Measurements from ENCODE around the gene HOXA9.

Gene HOXA9

DNA sequence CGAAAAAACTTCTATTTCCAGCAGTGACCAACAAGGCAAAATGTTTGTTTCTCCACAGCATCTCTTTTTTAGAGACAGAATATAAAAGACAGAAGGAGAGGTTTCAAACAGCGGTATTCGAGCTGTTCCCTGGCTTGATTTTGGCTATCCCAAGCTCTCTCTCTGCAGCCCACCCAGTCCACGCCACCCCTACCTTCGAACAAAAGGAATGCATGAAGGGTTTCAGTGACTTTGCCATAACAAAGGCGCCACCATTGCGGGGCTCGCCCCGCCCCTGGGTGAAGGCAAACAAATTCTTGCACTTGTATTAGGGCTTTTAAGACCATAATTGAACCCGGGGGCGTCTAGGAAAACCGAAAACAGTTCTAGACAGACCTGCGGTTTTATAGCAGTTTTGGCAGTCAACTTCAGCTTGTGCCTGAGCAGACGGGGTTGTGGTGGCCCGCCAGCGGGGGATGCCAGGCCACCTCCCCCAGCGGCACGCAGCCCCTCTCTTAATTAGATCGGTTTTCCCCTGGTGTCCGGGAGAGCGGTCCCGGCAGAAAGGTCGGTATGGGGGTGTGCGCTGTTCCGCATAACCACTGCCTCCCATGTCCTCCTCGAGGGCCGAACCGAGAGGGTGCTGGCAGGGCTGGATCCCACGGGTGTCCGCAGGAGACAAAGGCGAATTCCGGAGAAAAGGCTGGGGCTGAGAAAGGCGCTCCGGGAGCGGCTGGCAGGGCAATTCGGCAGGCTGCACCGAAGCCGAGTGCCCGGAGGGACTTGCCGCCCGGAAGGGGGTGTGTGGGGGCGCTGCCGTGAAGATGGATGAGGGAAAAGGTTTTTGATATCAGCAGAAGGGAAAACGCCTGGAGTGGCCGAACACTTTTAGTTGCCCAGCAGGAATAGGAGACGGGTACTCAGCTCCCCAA is 22.4 kb upstream of the HOXA9 start:
- no peak for DNase-seq

DNA sequence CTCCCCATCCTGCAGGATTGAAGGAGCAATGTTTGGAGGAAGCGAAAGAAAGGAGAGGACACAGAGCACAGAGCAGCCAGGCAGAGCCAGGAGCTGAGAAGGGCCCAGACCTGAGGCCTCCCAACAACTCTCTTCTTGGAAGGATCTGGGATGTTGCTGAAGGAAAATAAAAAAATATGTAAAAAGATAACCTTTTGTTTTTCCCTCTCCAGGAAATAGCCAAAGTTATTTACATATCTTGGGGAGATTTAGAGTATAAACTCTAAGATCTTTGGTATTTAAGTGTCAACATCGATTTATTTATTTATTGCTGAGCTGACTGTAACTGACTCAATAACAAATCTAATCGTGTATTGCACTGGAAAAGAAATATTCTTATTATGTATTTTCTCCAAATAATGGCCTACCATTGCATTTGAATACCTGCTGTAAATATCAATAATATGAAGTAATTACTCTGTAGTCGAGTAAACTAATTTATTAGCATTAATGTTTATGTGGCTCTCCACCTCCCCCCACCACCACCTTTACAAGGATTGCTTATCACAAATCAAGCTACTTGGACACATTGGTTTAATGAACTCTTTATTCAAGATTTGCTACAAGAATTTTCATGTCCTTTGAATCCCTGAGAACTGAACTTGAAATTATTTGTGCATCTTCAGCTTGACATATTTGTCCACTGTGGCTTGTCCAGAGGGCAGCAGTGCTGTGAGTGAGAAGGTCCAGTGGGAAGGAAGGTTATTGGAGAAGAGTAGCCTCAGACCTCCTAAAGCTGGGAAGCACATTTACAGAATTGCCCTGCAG is 21.5 kb upstream of the HOXA9 start:
- no peak for DNase-seq

DNA sequence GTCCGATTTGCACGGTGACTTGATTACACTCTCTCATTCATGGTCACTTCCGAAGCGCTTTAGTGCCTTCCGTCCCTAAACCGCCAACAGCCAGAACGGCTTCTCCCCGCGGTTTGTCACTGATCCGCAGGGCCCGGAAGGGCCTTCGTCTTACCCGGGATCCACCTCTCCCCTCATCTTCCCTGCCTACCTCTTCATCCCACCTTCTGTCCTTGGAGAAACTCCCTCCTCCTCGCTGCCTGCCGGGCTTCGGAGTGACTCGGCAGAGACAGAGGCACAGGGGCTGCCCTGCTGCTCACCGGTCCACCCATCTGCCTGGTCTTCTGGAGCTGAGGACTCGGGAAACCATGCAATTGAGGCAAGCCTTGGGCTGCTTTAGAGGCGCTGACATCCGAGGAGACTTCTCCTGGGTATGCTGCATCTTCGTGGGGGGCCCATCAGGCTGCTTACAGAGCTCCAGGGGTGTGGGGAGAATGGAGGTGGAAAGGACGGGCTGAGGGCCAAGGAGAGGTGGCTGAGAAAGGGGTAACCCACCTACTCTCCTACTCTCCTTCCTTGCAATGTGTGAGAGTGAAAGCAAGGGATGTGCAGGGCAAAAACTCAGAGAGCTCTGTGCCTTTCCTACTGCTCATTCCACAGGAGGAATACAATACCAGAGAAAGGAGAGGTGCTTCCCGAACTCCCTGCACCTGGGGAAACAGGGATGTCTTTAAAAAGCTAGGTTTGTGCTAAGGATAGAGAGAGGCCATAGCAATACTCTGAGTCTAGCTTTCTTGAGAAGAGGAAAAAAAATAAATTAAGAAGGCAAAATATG is 20.7 kb upstream of the HOXA9 start:
- no peak for DNase-seq

DNA sequence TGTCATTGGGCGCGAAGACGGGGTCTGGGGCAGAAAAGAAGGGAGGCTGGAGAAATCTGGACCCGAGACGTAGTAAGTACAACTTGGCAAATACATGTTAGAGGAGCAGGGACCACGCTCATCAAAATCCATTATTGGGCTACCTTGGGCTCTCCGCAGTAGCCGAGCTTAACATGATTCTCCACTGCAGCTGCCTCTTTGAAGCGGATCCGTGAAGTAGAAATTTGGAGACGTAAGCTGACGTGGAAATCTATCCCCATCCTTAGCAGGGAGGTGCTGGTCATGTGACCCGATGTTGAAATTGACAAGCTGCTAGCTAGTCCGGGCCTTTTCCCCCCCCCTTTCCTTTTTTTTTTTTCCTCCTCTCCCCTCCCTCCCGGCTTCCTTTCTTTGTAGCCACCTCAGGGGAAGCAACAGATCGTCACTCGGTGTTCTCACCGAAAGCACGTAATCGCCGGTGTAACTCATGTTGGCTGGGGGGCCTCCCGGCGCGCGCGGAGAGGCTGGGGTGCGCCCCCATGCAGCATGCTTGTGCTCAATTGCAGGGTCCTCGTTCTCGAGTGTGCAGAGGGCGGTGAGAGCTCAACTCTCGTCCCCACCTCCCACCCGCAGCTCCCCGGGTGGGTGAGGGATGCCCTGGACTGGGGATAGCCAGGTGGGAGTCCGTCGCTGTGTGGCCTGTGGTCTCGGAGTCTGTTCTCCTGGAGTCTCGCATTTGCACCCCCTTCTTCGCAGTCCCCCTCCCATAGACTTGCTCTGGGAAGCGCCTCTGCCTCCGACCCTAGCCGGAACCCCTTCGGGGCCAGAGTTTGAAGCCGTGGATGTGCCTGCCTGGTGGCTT is 19.9 kb upstream of the HOXA9 start, which contains the start of gene HOXA11:
Gene HOXA11, minus strand, starts transcription at position 220 of the 841 bp plus-strand sequence. Its CDS starts 88 bp downstream, at position 132.
- DNase-seq, result no peak

DNA sequence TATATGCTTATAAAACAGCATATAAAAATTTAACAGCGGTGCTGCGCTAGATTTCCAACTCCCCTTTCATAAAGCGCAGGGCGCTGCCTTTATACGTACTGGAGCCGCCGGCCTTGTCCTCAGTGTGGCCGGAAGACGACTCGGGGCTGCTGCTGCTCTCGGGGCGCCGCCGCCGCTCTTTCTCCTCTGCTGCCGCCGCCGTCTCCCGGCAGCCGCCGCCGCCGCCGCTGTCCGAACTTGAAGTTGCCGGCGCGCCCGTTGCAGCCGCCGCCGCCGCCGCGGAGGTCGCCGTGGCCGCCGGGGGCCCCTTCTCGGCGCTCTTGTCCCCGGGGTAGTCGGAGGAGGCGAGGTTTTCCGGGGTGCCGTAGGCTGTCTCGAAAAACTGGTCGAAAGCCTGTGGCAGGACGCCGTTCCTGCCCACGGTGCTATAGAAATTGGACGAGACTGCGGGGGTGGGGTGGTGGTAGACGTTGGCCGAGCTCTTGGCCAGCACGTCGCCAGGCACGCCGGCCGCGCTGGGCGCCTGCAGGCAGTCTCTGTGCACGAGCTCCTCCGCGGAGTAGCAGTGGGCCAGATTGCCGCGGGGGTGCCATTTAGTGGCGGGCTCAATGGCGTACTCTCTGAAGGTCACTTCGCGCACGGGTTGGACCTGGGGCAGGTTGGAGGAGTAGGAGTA is 19.1 kb upstream of the HOXA9 start:
- peak in 1 of 5 donors; percentile 28 for DNase-seq

DNA sequence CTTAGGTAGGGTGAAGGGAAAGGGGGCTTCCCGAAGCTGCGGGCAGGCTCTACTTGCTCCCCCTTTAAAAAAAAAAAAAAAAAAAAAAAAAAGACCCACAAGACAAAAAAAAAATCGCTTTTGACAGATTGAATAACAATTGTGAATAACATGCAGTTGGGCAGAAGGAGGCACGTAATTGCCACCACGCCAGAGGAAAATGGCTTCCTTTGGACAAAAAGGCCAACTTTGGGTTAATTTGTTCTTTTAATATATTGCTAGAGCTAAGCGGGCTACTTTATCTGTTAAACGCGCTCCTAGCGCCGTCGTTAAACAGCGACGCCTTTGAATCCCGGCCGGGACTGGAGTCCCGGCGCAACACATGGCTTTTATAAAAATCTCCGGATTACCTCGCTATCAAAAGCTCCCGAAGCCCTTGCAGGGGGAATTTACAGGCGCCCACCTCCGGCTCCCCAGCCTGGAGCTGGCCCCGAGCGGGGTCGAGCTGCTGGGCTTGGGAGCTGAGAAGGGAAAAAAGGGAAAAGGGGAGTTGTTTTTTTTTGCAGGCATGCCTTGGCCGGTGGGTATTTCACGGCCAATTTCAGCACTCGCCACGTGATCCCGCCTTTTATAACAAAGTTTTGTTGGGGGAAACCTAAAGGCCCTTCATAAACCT is 18.5 kb upstream of the HOXA9 start:
- DNase-seq, result no peak

DNA sequence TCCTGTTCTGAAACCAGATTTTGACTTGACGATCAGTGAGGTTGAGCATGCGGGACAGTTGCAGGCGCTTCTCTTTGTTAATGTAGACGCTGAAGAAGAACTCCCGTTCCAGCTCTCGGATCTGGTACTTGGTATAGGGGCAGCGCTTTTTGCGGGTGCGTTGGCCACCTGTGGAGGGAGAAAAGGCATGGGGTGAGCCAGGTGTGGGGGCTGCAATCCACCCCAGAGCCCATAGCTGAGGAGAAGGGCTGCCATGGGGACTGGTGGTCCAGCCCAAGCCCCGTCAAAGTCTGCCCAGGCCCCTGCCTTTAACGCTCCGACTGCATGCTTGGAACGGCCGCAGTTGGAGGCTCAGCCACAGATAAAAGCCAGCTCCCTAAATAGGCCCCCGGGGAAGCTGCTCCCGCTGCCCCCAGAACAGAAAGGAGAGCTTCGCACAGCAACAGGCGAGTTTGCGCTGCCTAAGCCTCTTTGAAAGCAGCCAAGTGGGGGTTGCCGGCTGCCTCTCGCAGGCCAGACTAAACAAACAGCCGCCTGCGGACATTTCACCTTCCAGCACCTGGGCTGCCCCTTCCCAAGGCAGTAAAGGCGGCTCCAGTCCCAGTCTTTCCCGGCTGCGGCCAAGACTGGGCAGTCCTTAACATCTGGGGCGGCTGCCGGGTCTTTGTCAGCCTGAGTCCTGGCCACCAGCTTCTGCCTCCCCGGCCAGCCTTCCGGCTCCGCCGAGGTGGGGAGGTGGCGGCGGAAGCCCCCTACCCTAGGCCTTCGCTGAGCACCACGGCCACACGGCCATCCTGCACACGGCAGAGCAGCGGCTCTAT is 17.7 kb upstream of the HOXA9 start:
- no peak for DNase-seq

DNA sequence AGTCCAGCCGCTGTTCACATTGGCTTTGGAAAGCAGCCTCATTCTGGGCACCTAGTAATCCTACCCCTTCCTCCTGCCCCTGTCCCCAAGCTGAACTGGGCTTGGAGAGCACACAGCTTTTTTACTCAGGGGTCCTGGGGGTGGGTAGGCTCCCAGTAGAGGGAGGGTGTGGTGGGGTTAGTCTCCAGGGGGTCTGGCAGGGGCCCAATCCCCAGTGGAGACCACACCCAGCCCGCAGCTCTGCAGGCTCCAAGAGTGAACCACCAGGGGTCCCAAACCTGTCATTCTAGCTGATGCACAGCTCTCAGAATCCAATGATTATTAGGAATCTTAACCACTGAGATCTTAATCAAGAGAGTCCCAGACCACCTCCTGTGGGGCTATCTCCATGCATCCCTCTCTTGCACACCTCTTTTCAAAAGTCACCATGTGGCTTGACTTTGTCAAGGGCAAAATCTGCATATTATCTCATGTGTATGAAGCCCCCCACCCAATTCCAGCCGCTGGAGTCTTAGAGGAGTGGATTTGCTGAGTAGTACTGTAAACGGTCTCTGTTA is 17.0 kb upstream of the HOXA9 start:
- DNase-seq, result no peak

DNA sequence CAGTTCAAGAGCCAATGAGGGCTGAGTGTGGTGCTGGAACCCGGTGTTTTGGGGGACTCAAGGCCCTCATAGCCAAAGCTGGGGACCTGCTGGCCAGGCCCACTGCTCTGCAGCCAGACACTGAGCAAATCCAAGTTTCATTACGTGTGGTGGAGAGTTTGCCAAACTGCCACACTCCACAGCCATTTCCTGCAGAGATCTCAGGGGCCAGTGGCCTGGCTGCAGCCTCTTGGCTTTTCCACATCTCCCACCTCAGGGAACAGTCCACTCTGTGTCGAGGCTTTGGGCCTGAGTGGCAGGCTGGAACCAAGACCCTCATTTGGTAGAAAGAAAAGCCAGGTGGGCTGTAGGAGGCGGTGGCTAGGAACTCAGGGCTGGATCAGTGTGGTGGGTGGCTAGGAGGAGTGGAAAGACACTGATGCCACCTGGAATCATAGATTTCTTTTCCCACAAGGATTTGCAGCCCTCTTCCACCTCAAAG is 16.5 kb upstream of the HOXA9 start:
- DNase-seq, result no peak

DNA sequence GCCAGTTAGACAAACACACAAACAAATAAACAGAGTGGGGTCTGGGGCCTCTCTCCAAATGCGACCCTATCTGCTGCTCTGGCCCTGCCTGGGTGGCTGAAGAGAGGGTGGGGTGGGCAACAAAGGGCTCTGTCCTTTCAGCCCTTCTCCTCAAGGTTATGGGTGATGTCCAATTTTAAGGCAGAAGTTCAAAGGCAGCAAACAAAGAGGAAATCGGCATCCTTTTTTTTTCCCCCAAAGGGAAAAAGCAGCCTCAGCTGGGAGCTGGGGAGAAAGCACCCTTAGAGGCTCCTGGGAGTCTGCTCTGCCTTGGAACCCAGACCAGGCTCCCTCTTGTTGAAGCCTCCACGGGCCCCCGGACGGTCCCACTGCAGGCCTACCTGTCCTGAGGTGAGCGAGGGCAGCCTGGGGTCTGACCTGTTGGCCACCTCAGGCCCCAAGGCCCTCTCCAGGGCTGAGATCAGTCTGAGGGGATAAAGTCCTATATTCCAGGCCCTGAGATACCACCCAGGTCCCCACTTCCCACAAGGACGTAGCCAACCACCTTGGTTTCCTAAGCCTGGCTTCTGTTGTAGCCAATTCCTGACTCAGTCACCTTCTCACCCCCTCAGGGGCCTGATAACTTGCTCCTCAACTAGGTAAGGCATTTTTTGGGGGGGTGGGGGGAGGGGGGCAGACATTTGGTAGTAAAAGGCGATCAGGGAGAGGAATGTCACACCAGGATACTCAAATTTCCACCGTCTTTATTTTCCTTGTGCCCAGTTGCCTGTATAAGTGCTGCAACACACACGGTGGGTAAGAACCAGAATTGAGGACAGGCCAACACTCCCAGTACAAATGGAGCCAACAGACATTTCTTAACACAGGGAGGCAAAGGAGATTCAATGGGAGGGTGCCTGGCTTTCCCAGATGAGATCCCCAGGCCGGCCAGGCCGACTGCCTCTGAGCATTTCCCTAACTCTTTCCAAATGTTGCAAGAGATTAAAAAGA is 15.4 kb upstream of the HOXA9 start:
- no peak for DNase-seq

DNA sequence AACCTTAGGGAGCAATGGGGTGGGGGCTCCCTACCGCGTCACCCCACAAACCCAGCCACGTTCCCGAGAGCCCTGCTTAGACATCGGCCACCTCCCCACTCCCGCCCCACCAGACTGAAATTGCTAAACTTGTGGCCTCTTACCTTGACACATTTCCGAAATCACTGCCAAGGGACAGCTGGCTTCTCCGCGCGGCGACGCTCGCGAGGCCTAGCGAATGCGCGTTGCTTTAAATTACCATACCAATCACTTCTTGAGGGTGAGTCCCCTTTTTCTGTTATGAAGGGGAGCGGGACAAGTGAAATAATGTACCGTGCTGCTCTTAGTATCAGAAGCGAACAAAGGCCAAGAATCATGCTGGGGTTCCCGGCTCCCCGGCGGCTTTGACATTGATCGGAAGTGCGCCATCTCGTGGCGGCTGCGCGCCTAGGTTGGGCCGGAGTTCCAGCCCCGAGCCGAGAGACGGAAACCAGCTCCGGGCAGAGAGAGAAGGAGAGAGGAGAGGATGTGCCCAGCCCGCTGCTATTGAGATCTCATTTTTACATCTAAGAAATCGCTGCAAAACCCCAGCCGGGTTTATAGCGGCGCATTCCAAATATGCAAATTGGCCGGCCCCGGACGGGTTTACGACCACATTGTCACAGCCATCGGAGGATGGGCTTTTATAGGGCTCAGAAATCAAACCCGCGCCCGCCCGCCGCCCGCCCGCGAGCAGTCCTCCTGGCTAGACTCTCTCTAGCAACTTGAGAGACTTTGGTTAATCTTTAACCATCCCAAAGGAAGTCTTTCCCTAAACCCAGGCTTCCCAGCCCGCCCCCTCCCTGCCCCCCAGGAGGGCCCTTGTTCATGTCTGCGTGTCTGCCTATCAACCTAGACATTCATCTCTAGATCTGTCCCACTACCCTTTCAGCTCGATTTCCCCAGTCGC is 14.4 kb upstream of the HOXA9 start:
- peak in 4 of 5 donors; percentile 37 to 54 (median 49) for DNase-seq

DNA sequence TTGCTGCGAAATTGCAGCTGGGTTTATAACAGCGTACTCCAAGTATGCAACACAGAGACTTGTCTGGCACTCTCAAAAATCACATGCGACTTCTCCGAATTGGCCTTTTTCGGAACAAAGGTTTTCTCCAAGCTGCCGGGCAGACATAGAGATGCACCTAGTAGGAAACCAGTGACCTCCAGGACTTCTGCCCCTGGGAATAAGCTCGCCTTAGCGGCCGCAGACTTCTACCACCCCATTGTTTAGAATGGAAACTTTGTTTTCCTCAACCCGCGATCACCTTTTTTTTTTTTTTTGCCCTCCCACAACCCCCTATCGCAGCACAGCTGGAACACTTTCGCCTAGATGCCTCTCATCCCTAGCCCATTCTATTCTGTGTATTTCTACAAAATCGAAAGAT is 13.7 kb upstream of the HOXA9 start:
- no peak for DNase-seq

DNA sequence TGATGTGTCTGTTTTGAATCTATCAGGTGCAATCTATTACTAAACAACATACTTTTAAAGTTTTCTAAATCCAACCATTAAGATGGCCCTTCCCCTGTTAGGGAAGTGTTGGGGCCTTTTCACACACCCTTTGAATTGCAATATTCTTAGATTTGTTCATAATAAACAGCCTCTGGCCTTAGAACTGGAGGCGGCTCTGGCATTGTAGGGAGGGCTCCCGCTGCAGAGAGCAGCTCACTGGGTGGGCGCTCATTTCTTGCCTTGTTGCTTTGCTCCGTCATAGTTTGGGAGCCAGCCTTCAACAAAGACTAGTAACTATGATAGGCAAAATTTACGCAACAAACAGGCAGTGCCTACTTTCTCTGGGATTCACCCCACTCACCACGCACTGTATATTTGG is 13.0 kb upstream of the HOXA9 start:
- DNase-seq, result no peak

DNA sequence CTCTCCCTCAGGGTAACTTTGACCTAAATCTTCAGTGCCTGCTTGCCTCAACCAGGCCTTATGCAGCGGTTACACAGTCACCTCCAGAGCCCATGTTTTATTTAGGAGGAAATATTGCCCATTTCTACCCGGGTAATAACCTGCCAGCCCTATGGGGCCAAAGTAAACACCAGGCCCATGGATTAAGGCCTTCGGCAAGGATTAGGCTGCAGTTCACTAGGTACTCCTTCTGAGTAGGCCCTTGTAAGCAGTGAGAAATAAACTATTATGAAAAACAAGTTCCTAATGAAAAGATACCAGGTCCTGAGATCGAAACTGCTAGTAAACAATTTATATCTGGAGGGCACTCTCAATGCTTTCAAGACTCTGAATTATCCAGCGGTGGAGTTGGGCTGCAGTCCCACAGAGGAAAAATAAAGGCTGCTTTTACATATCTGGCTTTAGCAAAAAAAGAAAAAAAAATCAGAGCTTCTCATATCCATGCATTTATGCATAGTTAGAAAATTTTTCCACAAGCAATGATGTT is 12.5 kb upstream of the HOXA9 start:
- no peak for DNase-seq

DNA sequence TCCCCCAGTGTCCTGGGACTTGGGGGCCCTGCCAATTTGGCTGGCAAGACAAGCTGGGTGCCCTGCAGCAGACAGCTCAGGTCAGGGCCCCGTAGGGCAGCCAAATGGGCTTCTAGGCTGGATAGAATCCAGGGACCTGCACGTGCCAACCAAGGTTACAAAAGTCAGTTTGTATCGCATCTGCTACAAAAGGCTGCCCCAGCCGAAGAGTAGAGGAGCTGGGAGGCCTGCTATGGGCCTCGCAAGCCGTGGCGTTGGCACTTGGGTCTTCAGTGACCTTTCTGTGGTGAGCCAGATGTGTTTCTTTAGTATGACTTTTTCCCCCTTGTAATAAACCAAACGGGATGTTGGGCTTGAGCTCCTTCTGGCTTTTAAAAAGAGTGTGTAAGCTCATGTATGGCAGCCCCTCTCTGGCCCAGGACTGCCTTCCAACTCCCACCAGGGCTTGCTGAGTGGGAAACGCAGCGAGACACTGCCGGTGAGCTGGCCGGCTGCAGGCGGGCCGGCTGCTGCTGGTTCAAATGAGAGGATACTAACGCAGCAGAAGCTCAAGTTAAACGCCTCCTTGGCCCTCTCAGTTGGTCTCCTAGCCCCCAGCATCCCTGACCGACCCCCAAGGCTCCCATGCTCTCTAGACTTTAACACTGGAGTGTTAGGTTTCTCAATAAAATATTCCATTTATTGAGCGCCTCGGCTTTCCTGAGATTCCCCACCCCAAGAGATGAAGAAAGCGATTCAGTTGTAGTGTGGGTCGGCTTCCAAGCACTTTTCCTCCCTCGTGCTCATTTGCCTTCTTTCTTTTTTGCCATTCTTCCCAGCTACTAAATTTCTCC is 11.8 kb upstream of the HOXA9 start:
- no peak for DNase-seq

DNA sequence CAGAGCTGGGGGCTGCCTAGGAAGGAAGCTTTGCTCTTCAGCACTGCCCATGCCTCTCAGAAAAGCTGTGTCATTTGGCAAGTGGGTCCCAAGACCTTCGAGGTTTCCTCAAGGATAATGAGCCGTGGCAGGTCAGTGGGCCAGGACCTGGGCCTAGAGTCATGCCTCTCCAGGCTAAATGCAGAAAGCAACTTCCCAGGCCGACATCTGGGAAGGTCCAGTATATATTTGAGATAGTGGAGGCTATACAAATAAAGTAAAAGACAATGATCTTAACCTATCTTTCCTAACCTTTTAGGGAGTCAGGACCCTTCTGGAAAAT is 11.1 kb upstream of the HOXA9 start:
- DNase-seq, result no peak
